Upper lobe of left lung (tissue), 6 donors: ENCODE measurements around the gene IFITM5. TPM values are rescaled to one million over a fixed set of nuclear protein-coding genes. Genes with fewer than 3 reads are reported as not detected.
"Not testable (repeated sequence)": the region's sequence is repeated elsewhere in the genome, so short reads cannot be mapped to it uniquely, and the experiment has no call there.

Experiments used
- ATAC-seq, 2 donors: fragments of 200-7000 bp; cut with Tn5 transposase; one replicate each; pipeline ENCODE4 v1.9.1; 2022; ENCODE audit warnings: mild to moderate bottlenecking in 2 of 2, moderate library complexity in 2 of 2; ENCODE audit not compliant: low FRiP score in 2 of 2
- DNase-seq, 2 donors: peaks; one replicate each; pipeline ENCODE4 v3.0.0-alpha.2; 2019 to 2020
- H3K27ac ChIP-seq, 4 donors: fragments of 200-600 bp; sonication (generic); one replicate each; pipeline ENCODE4 v1.5.1; 2016 to 2019
- H3K27me3 ChIP-seq, 4 donors: fragments of 200-600 bp; sonication (generic); one replicate each; pipeline ENCODE4 v1.5.1; 2017 to 2019
- H3K36me3 ChIP-seq, 4 donors: fragments of 200-600 bp; sonication (generic); one replicate each; pipeline ENCODE4 v1.5.1; 2016 to 2019
- H3K4me1 ChIP-seq, 4 donors: fragments of 200-600 bp; sonication (generic); one replicate each; pipeline ENCODE4 v1.5.1; 2018 to 2019
- H3K4me3 ChIP-seq, 4 donors: fragments of 200-600 bp; sonication (generic); one replicate each; pipeline ENCODE4 v1.5.1; 2017 to 2019; ENCODE audit warnings: mild to moderate bottlenecking in 2 of 4, moderate library complexity in 1 of 4
- H3K9me3 ChIP-seq, 4 donors: fragments of 200-600 bp; sonication (generic); one replicate each; pipeline ENCODE4 v1.5.1; 2018 to 2019
- EP300 ChIP-seq, 4 donors: sonication (generic); formaldehyde crosslinking; IDR thresholded peaks; one replicate each; pipeline ENCODE4 v1.5.1; 2017; ENCODE audit warnings: antibody characterized with exemption in 4 of 4, control low read depth in 2 of 4
- POLR2A ChIP-seq, 4 donors: fragments of 450-650 bp; IDR thresholded peaks; one replicate each; pipeline ENCODE4 v1.5.1; 2016 to 2017; ENCODE audit warnings: antibody characterized with exemption in 4 of 4, mild to moderate bottlenecking in 2 of 4
- POLR2AphosphoS5 ChIP-seq, 2 donors: sonication (generic); formaldehyde crosslinking; IDR thresholded peaks; one replicate each; pipeline ENCODE4 v1.5.1; 2017; ENCODE audit warnings: antibody characterized with exemption in 2 of 2
- WGBS, 2 donors: methylation state at CpG; one replicate each; pipeline ENCODE4 v1.1.5; 2017 to 2018; 5-methylcytosine and 5-hydroxymethylcytosine counted together
- total RNA-seq, 6 donors: library from RNA; depleted of rRNA in 4 of 6; stranded (reverse); fragments of >200 nt in 4 of 6; gene quantifications; one replicate each; pipeline versions ENCODE4 v1.1.0 to v1.2.1, GENCODE V29; 2016 to 2021
- TF ChIP-seq, protein P1 (sequence below), 6 experiments: fragments of 450-650 bp in 4 of 6; fragments of 200-600 bp in 2 of 6; sonication (generic) in 2 of 6; IDR thresholded peaks; one replicate each; pipeline ENCODE4 v1.5.1; 2016 to 2019; ENCODE audit warnings: antibody characterized with exemption in 6 of 6
- donor health status: DM: no; HTN: no; CAD: no; lungs with moderate emphysema.
- donor health status: DM: no; HTN: yes; CAD: no; lungs with severe emphysema.

The IFITM5 gene
- total RNA-seq, 6 donors from 2014 or later: not detected

DNA sequence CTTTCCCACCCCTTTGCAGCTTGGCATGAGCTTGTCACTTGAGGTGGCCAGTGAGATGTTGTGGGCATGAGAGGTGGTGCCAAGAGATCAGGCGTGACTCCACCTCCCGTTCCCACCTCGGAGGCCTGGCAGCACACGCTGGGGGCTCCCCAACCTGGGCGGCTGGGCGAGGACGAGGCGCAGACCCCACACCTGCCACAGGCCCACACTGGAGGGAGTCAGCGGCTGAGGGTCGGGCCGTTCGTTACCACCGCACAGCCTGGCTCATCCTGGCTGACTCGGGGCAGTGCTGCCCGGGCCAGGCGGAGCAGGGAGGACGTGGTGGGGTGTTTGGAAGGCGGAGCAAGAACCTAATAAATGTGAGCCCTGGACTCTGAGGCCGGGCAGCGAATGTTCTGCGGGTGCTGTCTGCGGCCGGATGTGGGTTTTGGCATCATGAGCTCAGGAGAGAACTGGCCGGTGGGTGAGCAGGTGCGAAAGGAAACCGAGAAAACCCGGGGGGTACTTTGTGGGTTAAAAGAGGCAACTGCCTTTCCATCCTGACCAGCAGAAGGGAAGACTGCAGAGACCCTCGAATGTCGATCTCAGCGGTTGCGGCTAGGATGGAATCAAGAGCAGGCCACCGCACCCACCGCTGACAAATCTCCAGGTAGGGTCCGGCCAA lies 31.5 kb upstream of the IFITM5 start:
- no peaks in the 10 kb centered on the region for H3K27me3 ChIP-seq
- H3K4me1 ChIP-seq: peaks cover 24 to 31% (median 29%) of the 10 kb centered on the region in 4 donors
- ATAC-seq (no peak), DNase-seq (peak in 1 of 2 donors; percentile 79)
- H3K36me3 ChIP-seq: no peaks in the 10 kb centered on the region
- no peak overlapping the region for H3K4me3 ChIP-seq
- TF ChIP-seq POLR2A (IDR thresholded peaks at IDR 0.05): no peak
- TF ChIP-seq EP300 (IDR thresholded peaks at IDR 0.05): no peak
- no peak for TF ChIP-seq POLR2AphosphoS5 (IDR thresholded peaks at IDR 0.05)
- TF ChIP-seq, protein P1, sequence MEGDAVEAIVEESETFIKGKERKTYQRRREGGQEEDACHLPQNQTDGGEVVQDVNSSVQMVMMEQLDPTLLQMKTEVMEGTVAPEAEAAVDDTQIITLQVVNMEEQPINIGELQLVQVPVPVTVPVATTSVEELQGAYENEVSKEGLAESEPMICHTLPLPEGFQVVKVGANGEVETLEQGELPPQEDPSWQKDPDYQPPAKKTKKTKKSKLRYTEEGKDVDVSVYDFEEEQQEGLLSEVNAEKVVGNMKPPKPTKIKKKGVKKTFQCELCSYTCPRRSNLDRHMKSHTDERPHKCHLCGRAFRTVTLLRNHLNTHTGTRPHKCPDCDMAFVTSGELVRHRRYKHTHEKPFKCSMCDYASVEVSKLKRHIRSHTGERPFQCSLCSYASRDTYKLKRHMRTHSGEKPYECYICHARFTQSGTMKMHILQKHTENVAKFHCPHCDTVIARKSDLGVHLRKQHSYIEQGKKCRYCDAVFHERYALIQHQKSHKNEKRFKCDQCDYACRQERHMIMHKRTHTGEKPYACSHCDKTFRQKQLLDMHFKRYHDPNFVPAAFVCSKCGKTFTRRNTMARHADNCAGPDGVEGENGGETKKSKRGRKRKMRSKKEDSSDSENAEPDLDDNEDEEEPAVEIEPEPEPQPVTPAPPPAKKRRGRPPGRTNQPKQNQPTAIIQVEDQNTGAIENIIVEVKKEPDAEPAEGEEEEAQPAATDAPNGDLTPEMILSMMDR (IDR thresholded peaks at IDR 0.05): no peak
- no peak overlapping the region for H3K27ac ChIP-seq
- H3K9me3 ChIP-seq: no peaks in the 10 kb centered on the region
- WGBS, 2 donors: 83% methylated on average over 26 to 28 of the region's 34 CpGs

DNA sequence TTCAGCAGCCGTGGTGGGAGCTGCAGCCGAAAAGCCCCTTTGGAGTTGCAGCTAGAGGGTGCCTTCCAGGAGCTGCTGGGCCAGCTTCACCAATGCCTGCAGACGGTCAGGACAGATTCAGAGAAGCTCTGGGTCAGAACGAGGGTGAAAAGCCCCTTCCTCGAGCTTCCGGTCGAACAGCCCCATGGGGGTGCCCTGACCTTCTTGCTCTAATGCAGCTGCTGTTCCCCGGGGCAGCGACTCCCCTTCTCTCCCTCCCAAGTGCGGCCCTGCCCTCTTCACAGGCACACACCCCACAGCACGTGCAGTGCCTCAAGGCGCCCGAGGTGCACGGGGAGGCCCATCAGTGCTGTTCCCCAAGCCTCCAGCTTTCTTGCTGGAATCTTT lies 31.0 kb upstream of the IFITM5 start:
- H3K4me1 ChIP-seq: peaks cover 23 to 30% (median 28%) of the 10 kb centered on the region in 4 donors
- TF ChIP-seq, protein P1 (IDR thresholded peaks at IDR 0.05): no peak
- TF ChIP-seq POLR2A (IDR thresholded peaks at IDR 0.05): no peak
- TF ChIP-seq POLR2AphosphoS5 (IDR thresholded peaks at IDR 0.05): no peak
- TF ChIP-seq EP300 (IDR thresholded peaks at IDR 0.05): no peak
- H3K9me3 ChIP-seq: no peaks in the 10 kb centered on the region
- DNase-seq: peak in 1 of 2 donors; percentile 56
- ATAC-seq: no peak
- WGBS, 2 donors: 80 to 91% methylated on average over 13 to 14 of the region's 14 CpGs
- no peak overlapping the region for H3K27ac ChIP-seq
- no peaks in the 10 kb centered on the region for H3K27me3 ChIP-seq
- H3K36me3 ChIP-seq: no peaks in the 10 kb centered on the region
- H3K4me3 ChIP-seq: no peak overlapping the region

DNA sequence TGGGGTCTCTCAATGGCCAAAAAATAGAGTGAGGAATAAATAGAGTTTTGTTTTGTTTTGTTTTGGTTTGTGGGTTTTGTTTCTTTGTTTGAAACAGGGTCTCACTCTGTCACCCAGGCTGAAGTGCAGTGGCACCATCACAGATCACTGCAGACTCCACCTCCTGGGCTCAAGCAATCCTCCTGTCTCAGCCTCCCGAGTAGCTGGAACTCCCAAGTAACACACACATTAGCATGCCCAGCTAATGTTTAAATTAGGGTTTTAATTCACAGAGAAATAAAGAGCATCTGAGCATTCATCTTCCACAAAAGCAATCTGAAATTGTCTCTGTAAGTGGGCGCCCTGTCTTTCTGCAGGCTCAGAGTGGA lies 30.5 kb upstream of the IFITM5 start:
- ATAC-seq (no peak), DNase-seq (no peak)
- TF ChIP-seq, protein P1 (IDR thresholded peaks at IDR 0.05): no peak
- TF ChIP-seq POLR2AphosphoS5 (IDR thresholded peaks at IDR 0.05) (no peak), EP300 (IDR thresholded peaks at IDR 0.05) (no peak), POLR2A (IDR thresholded peaks at IDR 0.05) (no peak)
- H3K27ac ChIP-seq: no peak overlapping the region
- H3K36me3 ChIP-seq: no peaks in the 10 kb centered on the region
- no peaks in the 10 kb centered on the region for H3K9me3 ChIP-seq
- H3K4me3 ChIP-seq: no peak overlapping the region
- H3K27me3 ChIP-seq: no peaks in the 10 kb centered on the region
- peaks cover 25 to 30% (median 28%) of the 10 kb centered on the region in 4 donors for H3K4me1 ChIP-seq
- WGBS, 2 donors: 96% methylated on average over 2 of the region's 2 CpGs

DNA sequence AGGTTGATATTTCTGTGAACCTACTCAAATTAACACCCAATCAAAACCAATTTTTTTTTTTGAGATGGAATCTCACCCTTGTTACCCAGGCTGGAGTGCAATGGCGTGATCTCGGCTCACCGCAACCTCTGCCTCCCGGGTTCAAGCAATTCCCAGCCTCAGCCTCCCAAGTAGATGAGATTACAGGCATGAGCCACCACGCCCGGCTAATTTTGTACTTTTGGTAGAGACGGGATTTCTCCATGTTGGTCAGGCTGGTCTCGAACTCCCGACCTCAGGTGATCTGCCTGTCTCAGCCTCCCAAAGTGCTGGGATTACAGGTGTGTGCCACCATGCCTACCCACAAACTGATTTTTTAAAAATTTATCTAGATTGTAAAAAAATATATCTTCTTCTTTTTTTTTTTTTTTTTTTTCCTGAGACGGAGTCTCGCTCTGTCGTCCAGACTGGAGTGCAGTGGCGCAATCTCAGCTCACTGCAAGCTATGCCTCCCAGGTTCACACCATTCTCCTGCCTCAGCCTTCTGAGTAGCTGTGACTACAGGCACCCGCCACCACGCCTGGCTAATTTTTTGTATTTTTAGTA lies 29.3 kb upstream of the IFITM5 start:
- 91 to 93% methylated on average over 15 of the region's 15 CpGs for WGBS, 2 donors
- H3K4me3 ChIP-seq, H3K9me3 ChIP-seq, H3K36me3 ChIP-seq, DNase-seq, ATAC-seq, H3K27me3 ChIP-seq: not testable (repeated sequence)
- Histone ChIP-seq H3K27ac (peak overlapping the region in 1 of 4 donors; percentile 95), H3K4me1 (peaks cover 27 to 39% (median 34%) of the 10 kb centered on the region in 4 donors)

DNA sequence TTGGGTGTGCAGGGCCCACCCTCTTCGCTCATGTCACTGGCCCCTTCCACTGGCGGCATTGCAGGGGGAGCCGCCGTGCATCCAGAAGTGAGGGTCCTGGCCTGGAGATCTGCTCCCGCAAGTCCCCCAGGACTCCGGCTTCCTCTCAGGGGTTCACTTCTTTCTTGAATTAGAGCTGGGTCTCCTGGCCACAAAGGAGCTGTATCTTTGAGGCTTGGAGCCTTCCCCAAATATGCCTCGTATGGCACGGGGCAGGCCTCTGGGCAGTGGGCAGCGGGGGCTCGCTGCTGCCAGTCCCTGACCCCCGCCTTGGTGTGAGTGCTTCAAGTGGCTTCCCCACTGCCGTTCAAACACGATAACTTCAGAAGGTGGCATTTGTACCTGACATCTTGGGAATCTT lies 28.7 kb upstream of the IFITM5 start:
- ATAC-seq (no peak), DNase-seq (no peak)
- WGBS, 2 donors: 94 to 95% methylated on average over 10 to 13 of the region's 13 CpGs
- peaks cover 27 to 43% (median 34%) of the 10 kb centered on the region in 4 donors for H3K4me1 ChIP-seq
- H3K27ac ChIP-seq: peak overlapping the region in 3 of 4 donors; percentile 87 to 95 (median 90)
- no peak overlapping the region for H3K4me3 ChIP-seq
- no peaks in the 10 kb centered on the region for H3K27me3 ChIP-seq
- no peaks in the 10 kb centered on the region for H3K9me3 ChIP-seq
- no peaks in the 10 kb centered on the region for H3K36me3 ChIP-seq
- TF ChIP-seq POLR2AphosphoS5 (IDR thresholded peaks at IDR 0.05) (no peak), POLR2A (IDR thresholded peaks at IDR 0.05) (no peak), EP300 (IDR thresholded peaks at IDR 0.05) (no peak)
- TF ChIP-seq, protein P1 (IDR thresholded peaks at IDR 0.05): no peak
